Measurements from ENCODE around the gene PYCR2. TPM values are rescaled to one million over a fixed set of nuclear protein-coding genes. Genes with fewer than 3 reads are reported as not detected.

The PYCR2 gene
- total RNA-seq, 1 experiment from 2014 or later = 104 TPM

GRCh38 chr1:225881081-225881958, 42.7 kb downstream of the PYCR2 start:
- no peak overlapping the region for H2BK12ac ChIP-seq (ENCODE audit: insufficient read length, low read depth, low read length)
- H3K27ac Mint-ChIP-seq = peak overlapping the region in 2 of 3 experiments; percentile 91; a peak in 3 of 7 replicates
- peak overlapping the region; percentile 83 for H3K4me2 ChIP-seq (ENCODE audit: insufficient read depth, insufficient read length, low read length)

More at GRCh38 chr1:225881081-225881958, 42.7 kb downstream of the PYCR2 start:
- no peak overlapping the region for H3K4ac ChIP-seq (ENCODE audit: low read depth, low read length)
- H3K27me3 Mint-ChIP-seq (ENCODE audit: low read depth) = peaks cover 2% of the 10 kb centered on the region; the same call in 1 of the 2 replicates
- no peak overlapping the region for H3K23ac ChIP-seq (ENCODE audit: insufficient read length, low read depth, low read length)
- no peak overlapping the region for H4K8ac ChIP-seq (replicated peaks; ENCODE audit: insufficient read length, low read depth, low read length)
- peak overlapping the region; percentile 78 for H3K14ac ChIP-seq (ENCODE audit: insufficient read depth, low read length)
- no CpG with 5 or more reads among the region's 25 CpGs for WGBS (ENCODE audit: extremely low coverage, insufficient read length, low lambda C conversion rate)
- H3K79me2 ChIP-seq (ENCODE audit: insufficient read depth, low read length) = peaks cover 9% of the 10 kb centered on the region; the same call in 1 of the 2 replicates
- no peaks in the 10 kb centered on the region for H3K79me1 ChIP-seq (ENCODE audit: insufficient read depth, low read depth, low read length, poor library complexity, severe bottlenecking)
- H4K91ac ChIP-seq (ENCODE audit: insufficient read length, low read depth, low read length) = no peak overlapping the region
- no peak overlapping the region for H2BK20ac ChIP-seq (ENCODE audit: low read depth, low read length, poor library complexity, severe bottlenecking)
- H2BK15ac ChIP-seq (ENCODE audit: low read depth, low read length) = no peak overlapping the region
- peak overlapping the region; percentile 78 for H3K9ac ChIP-seq (ENCODE audit: extremely low read depth, insufficient read length, low read length)
- H3K9me3 Mint-ChIP-seq = no peaks in the 10 kb centered on the region
- H3K18ac ChIP-seq (ENCODE audit: insufficient read length, low read depth, low read length) = peak overlapping the region; percentile 47
- no peak overlapping the region for H2AK5ac ChIP-seq (ENCODE audit: insufficient read length, low read length)
- H2AFZ ChIP-seq (ENCODE audit: low read length) = no peak overlapping the region
- DNase-seq = peak; percentile 56
- peak overlapping the region; percentile 25 for H4K5ac ChIP-seq (ENCODE audit: insufficient read length, low read depth, low read length)
- H3K4me3 Mint-ChIP-seq = peak overlapping the region; percentile 78 to 88
- H2BK120ac ChIP-seq (ENCODE audit: low read depth, low read length, poor library complexity, severe bottlenecking) = no peak overlapping the region
- H3K23me2 ChIP-seq (ENCODE audit: insufficient read length, low read depth, low read length, poor library complexity, severe bottlenecking) = peaks cover 21% of the 10 kb centered on the region
- H3K36me3 Mint-ChIP-seq (ENCODE audit: insufficient read depth in 1 of 3, low read depth in 3 of 3) = peaks cover 9 to 25% (median 10%) of the 10 kb centered on the region in 3 experiments; a peak in 5 of 7 replicates
- peaks cover 34 to 49% of the 10 kb centered on the region in 2 experiments for H3K4me1 Mint-ChIP-seq
- H4K20me1 ChIP-seq (ENCODE audit: control insufficient read depth, insufficient read depth, insufficient read length) = no peaks in the 10 kb centered on the region
- no peak overlapping the region for H3K27ac ChIP-seq (ENCODE audit: insufficient read length, low read depth, low read length)
- H3K4me1 ChIP-seq (ENCODE audit: insufficient read depth, low read length) = peaks cover 12% of the 10 kb centered on the region; the same call in 1 of the 2 replicates
- H3K56ac ChIP-seq (ENCODE audit: insufficient read length, low read depth, low read length) = no peak overlapping the region
- H3T11ph ChIP-seq (ENCODE audit: low read length) = no peak overlapping the region
- no peak overlapping the region for H2BK5ac ChIP-seq (ENCODE audit: insufficient read length, low read length)
- no peaks in the 10 kb centered on the region for H3K9me3 ChIP-seq (ENCODE audit: control insufficient read depth, low read depth, low read length)
- TF ChIP-seq CTCF (conservative IDR thresholded peaks at IDR 0.05) = no peak
- H3K27me3 ChIP-seq (ENCODE audit: insufficient read depth, low read length) = no peaks in the 10 kb centered on the region
